Lower lobe of right lung (tissue), 2 donors: ENCODE results near the gene GABRD. TPM values are rescaled to one million over a fixed set of nuclear protein-coding genes. Genes with fewer than 3 reads are reported as not detected.

Source experiments
- ATAC-seq, 2 donors: fragments of 200-7000 bp; cut with Tn5 transposase; one replicate each; pipeline ENCODE4 v1.9.1; 2020 to 2022; ENCODE audit warnings: mild to moderate bottlenecking in 2 of 2, moderate library complexity in 2 of 2
- DNase-seq: peaks from one replicate; pipeline ENCODE4 v3.0.0-alpha.2; 2020
- H3K27ac ChIP-seq: fragments of 200-600 bp; one replicate; pipeline ENCODE4 v1.8.0; 2022
- H3K27me3 ChIP-seq: fragments of 200-600 bp; one replicate; pipeline ENCODE4 v1.8.0; 2022; ENCODE audit warnings: low read depth
- H3K36me3 ChIP-seq: fragments of 200-600 bp; one replicate; pipeline ENCODE4 v1.8.0; 2022; ENCODE audit warnings: mild to moderate bottlenecking
- H3K4me1 ChIP-seq: fragments of 200-600 bp; one replicate; pipeline ENCODE4 v1.8.0; 2022
- H3K4me3 ChIP-seq: fragments of 200-600 bp; one replicate; pipeline ENCODE4 v1.8.0; 2022; ENCODE audit warnings: mild to moderate bottlenecking
- H3K9me3 ChIP-seq: fragments of 200-600 bp; one replicate; pipeline ENCODE4 v1.8.0; 2022
- intact Hi-C: fragments of 100-400 bp; cut with DNase I; formaldehyde crosslinking; loops from one replicate; pipeline ENCODE4 v1.11.0; 2022
- total RNA-seq: library from RNA; stranded (reverse); fragmentation: NEBNext Ultra II Directional; extraction: Animal tissue kit (Norgen Biotek cat#: 25700); gene quantifications from one replicate; pipeline ENCODE4 v1.2.1, GENCODE V29; 2021
- TF ChIP-seq, protein P1 (sequence below): fragments of 200-600 bp; IDR thresholded peaks from one replicate; pipeline ENCODE4 v1.8.0; 2022; ENCODE audit warnings: antibody characterized with exemption, mild to moderate bottlenecking
- donor health status: DM: no; HTN: yes; CAD: no; lungs with severe emphysema.

Gene GABRD
- total RNA-seq, 1 donor from 2014 or later, result 2.7 TPM

DNA sequence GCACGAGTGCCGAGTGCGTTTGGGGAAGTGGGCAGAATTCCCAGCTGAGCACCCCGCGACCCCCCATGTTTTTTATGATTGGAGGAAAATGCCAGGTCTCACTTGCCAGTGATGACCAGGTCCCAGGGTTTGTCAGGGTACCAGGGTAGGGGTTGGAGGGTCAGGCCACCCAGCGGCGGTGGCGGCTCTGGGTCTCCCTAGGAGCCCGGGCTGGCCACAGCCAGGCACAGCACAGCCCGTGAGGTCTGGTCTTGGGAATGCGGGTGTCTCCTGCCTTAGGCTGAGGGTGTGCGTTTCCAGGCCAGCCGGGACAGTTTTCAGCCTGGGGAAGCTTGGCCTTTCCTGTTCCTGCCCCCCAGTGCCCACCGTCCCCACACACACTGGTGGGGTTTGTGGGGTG is 53.7 kb downstream of the GABRD start:
- DNase-seq, result no peak
- no peak for ATAC-seq
- H3K4me3 ChIP-seq, result no peak overlapping the region
- peaks cover 15% of the 10 kb centered on the region for H3K36me3 ChIP-seq
- H3K27ac ChIP-seq, result no peak overlapping the region
- H3K27me3 ChIP-seq, result no peaks in the 10 kb centered on the region
- peaks cover 5% of the 10 kb centered on the region for H3K9me3 ChIP-seq
- no peaks in the 10 kb centered on the region for H3K4me1 ChIP-seq
- TF ChIP-seq, protein P1, sequence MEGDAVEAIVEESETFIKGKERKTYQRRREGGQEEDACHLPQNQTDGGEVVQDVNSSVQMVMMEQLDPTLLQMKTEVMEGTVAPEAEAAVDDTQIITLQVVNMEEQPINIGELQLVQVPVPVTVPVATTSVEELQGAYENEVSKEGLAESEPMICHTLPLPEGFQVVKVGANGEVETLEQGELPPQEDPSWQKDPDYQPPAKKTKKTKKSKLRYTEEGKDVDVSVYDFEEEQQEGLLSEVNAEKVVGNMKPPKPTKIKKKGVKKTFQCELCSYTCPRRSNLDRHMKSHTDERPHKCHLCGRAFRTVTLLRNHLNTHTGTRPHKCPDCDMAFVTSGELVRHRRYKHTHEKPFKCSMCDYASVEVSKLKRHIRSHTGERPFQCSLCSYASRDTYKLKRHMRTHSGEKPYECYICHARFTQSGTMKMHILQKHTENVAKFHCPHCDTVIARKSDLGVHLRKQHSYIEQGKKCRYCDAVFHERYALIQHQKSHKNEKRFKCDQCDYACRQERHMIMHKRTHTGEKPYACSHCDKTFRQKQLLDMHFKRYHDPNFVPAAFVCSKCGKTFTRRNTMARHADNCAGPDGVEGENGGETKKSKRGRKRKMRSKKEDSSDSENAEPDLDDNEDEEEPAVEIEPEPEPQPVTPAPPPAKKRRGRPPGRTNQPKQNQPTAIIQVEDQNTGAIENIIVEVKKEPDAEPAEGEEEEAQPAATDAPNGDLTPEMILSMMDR, result no peak
- intact Hi-C loops, result no loop called here

- no peak overlapping the region for H3K27ac ChIP-seq
- peaks cover 9% of the 10 kb centered on the region for H3K36me3 ChIP-seq
- peaks cover 12% of the 10 kb centered on the region for H3K9me3 ChIP-seq
- TF ChIP-seq, protein P1, result no peak
- H3K27me3 ChIP-seq, result no peaks in the 10 kb centered on the region
- no peaks in the 10 kb centered on the region for H3K4me1 ChIP-seq
- ATAC-seq (no peak), DNase-seq (no peak)
- intact Hi-C loops, result no loop called here
- no peak overlapping the region for H3K4me3 ChIP-seq
Observed at GRCh38 chr1:2073382-2074230, 54.5 kb downstream of the GABRD start.

DNA sequence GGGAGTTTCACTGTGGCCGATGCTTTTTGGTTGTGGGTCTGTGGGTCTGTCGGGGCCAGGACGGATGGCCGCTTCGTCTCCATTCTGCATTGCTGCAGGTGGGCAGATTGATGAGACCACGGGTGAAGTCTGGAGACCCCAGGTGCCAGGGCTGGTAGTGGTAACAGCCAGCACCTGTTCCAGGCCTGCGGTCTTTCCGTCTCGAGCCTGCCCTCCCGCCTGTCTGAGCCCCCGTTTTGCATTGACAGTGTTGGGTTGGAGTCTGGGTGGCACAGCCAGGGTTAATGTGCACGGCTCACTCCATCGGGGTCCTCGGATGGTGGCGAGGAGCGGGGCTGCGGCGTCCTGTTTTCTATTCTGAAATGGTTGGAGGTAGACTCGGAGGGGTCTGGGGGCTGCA is 55.3 kb downstream of the GABRD start:
- TF ChIP-seq, protein P1, result no peak
- no peaks in the 10 kb centered on the region for H3K27me3 ChIP-seq
- H3K4me3 ChIP-seq, result no peak overlapping the region
- no peak overlapping the region for H3K27ac ChIP-seq
- no peak for DNase-seq
- no peak for ATAC-seq
- H3K9me3 ChIP-seq, result peaks cover 18% of the 10 kb centered on the region
- peaks cover 6% of the 10 kb centered on the region for H3K36me3 ChIP-seq
- H3K4me1 ChIP-seq, result no peaks in the 10 kb centered on the region
- intact Hi-C loops, result no loop called here

DNA sequence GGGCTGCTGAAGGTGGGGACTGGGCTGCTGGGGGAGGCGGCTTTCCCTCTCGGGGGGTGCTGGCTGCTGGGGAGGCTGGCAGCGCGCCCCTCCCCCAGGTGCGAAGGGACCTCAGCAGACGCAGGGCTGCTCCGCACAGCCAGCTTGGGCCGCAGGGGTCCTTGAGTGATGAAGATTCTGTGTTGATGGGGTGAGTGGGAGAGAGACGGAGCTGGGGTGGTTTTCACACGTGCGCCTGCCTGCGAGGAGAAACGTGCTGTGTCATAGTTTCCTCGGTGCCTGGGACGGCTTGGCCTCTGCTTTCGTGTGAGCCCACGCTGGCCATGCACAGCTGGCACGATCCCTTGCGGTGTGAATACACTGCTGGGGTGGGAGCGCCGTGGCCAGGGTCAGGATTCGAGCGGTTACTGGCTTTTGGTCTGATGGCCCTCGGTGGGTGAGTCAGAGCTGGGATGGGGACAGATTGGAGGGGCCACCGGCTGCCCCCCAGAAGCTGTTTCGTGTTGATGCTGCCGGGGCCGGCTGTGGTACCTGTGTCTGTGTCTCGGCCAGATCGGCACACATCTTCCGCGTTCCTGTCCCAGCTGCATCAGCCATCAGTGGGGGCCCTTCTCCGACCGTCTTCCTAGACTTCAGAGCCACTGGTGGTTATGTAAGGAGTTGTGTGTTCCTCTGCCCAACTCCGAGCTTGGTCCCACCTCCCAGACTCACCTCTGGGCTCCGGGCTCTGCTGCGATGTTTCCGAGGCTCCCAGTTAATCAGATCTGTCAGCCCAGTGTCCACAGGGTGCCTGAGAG is 56.0 kb downstream of the GABRD start:
- TF ChIP-seq, protein P1, result no peak
- Histone ChIP-seq H3K4me3 (no peak overlapping the region), H3K27me3 (no peaks in the 10 kb centered on the region), H3K27ac (no peak overlapping the region), H3K36me3 (peaks cover 5% of the 10 kb centered on the region), H3K4me1 (no peaks in the 10 kb centered on the region), H3K9me3 (peaks cover 18% of the 10 kb centered on the region)
- intact Hi-C loops, result no loop called here
- ATAC-seq (no peak), DNase-seq (no peak)

- Histone ChIP-seq H3K36me3 (peaks cover 5% of the 10 kb centered on the region), H3K9me3 (peaks cover 18% of the 10 kb centered on the region), H3K4me3 (no peak overlapping the region), H3K4me1 (no peaks in the 10 kb centered on the region), H3K27ac (no peak overlapping the region), H3K27me3 (no peaks in the 10 kb centered on the region)
- ATAC-seq, result no peak
- no peak for DNase-seq
- intact Hi-C loops, result no loop called here
- TF ChIP-seq, protein P1, result no peak
Observed at GRCh38 chr1:2076826-2077225, 57.7 kb downstream of the GABRD start.
